ENCODE data around the gene SCN5A.

DNA sequence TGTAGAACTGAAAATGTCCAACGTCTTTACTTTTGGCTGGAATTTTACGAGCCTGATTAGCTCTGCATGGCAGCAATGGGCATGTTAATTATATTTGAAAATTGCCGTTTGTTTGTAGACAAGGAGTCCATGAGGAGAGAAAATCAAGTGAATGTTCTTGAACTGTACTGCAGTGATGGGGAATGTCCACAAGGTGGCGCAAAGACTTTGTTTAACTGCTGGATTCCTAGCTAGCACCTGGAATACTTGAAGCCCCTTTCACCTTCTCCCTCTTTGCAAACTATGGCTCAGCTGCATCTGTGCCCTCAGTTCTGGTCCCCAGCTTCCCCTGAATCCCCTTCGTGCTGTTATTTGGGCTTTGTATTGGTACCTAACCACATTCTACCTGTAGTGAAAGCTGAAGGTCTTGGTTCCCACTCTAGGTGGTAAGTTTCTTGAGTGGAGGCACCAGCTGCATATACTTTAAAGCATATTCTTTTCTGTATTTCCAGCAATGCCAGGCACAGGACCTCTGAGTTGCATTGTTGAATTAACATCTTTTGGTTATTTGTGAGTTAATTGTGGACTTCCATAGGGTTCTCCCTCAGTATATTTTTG lies 128.0 kb downstream of the SCN5A start:
- TF ChIP-seq ZFP3 (CRISPR knock-in tag; IDR thresholded peaks at IDR 0.05) (no peak), CSRNP3 (CRISPR knock-in tag; IDR thresholded peaks at IDR 0.05) (no peak), ZNF8 (CRISPR knock-in tag; IDR thresholded peaks at IDR 0.05) (no peak), OSR1 (CRISPR knock-in tag; IDR thresholded peaks at IDR 0.05) (no peak), PATZ1 (CRISPR knock-in tag; IDR thresholded peaks at IDR 0.05; ENCODE audit: borderline replicate concordance) (no peak), CSDC2 (CRISPR knock-in tag; IDR thresholded peaks at IDR 0.05) (no peak), ZFP30 (CRISPR knock-in tag; IDR thresholded peaks at IDR 0.05) (no peak), ZC3H10 (CRISPR knock-in tag; IDR thresholded peaks at IDR 0.05) (no peak), PPARA (CRISPR knock-in tag; IDR thresholded peaks at IDR 0.05; ENCODE audit: borderline replicate concordance) (no peak)

Measured in SK-N-SH treated with all-trans-retinoic acid at 6 μM for 48 hours (cell line).